Measurements from ENCODE around the gene PROK1. TPM values are rescaled to one million over a fixed set of nuclear protein-coding genes. Genes with fewer than 3 reads are reported as not detected.
A peak's percentile ranks its signal among the peaks of the same experiment; 100 is the strongest.

Gene PROK1
- total and polyA plus RNA-seq, 2 of the 4 experiments (the other 2 are of a cell fraction), result not detected

DNA sequence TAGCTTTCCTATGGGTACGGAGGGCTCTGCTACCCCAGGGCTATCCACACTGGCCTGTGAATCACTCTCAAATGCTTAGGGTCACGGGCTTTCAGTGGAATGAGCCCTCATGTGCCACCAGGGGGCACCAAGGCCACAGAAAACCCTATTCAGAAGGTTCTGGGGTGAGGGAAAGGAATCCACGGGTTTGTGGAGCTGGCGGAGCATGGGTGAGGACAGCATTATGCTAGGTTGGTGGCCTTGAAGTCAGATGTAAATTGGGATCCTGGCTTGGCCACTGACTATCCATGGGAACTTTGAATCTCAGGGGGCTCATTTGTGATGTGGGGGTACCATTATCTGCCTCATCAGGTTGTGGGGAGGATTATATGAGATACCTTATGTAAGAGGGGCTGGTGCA, 38.4 kb upstream of the PROK1 start:
- CTCF ChIA-PET, result interaction anchor here (0.6 to 2.5 kb wide), 9 partner anchors 9 to 209 kb away, joined by 3 to 29 read pairs (median 3); partner anchors contain the start of gene RBM15
- DNase-seq (peak; percentile 63), ATAC-seq (ENCODE audit: low read depth) (peak; percentile 84)
- in situ Hi-C loops (cut with MboI; ENCODE audit: low sequenced_read_pairs) (loop anchor here (5.0 to 10.0 kb wide), 3 partner anchors 50 to 208 kb away; no protein-coding TSS in a partner anchor), intact Hi-C loops (cut with micrococcal nuclease) (loop anchor here (1.0 to 2.0 kb wide), 3 partner anchors 48 to 210 kb away; no protein-coding TSS in a partner anchor), dilution Hi-C loops (cut with HindIII; ENCODE audit: low sequenced_read_pairs, unreplicated experiment) (no loop called here)
- no peak overlapping the region for H3K23ac ChIP-seq (ENCODE audit: low read depth, low read length)
- peaks cover 4 to 8% of the 10 kb centered on the region in 2 experiments; a peak in 3 of 4 replicates for H3K79me1 ChIP-seq (ENCODE audit: low read depth in 1 of 2, low read length in 2 of 2)
- peak overlapping the region; percentile 37 for H2AFZ ChIP-seq (replicated peaks; ENCODE audit: low read length, poor library complexity)
- H2AK9ac ChIP-seq (replicated peaks; ENCODE audit: low read depth, low read length, poor library complexity), result no peak overlapping the region
- H3K18ac ChIP-seq (ENCODE audit: low read depth, low read length), result no peak overlapping the region
- H3K9me1 ChIP-seq (ENCODE audit: insufficient read depth, low read length), result no peaks in the 10 kb centered on the region
- H3K4me3 ChIP-seq (ENCODE audit: insufficient read depth, low read depth, low read length), result no peak overlapping the region
- H2AK5ac ChIP-seq (ENCODE audit: low read depth, low read length), result no peak overlapping the region
- no peak overlapping the region for H2BK5ac ChIP-seq (ENCODE audit: low read depth, low read length, poor library complexity, severe bottlenecking)
- H3K4ac ChIP-seq (ENCODE audit: low read depth, low read length), result no peak overlapping the region
- BruUV-seq (replicated peaks), result no TSS peak
- no peaks in the 10 kb centered on the region for H3K36me3 ChIP-seq (ENCODE audit: control insufficient read depth, insufficient read depth, low read length)
- H4K20me1 ChIP-seq (ENCODE audit: insufficient read depth, low read length), result no peaks in the 10 kb centered on the region
- POLR2A ChIA-PET (ENCODE audit: unreplicated experiment), result no interaction called here
- 14% methylated on average over 2 of the region's 4 CpGs; no CpG with 5 or more reads in 1 of the 2 experiments for WGBS, 2 experiments (ENCODE audit: extremely low coverage in 2 of 2, insufficient read length in 1 of 2)
- H3K27me3 ChIP-seq (ENCODE audit: control insufficient read depth, insufficient read depth, low read length), result peaks cover 14% of the 10 kb centered on the region
- TF ChIP-seq MAZ (IDR thresholded peaks at IDR 0.05; ENCODE audit: borderline replicate concordance, low read depth, low read length) (no peak), CHD1 (IDR thresholded peaks at IDR 0.05; ENCODE audit: low read depth, low read length) (no peak), RCOR1 (IDR thresholded peaks at IDR 0.05; ENCODE audit: insufficient replicate concordance, low read length) (no peak), NFE2L2 (IDR thresholded peaks at IDR 0.05; ENCODE audit: low read depth, low read length) (no peak), RFX5 (IDR thresholded peaks at IDR 0.05; ENCODE audit: low read depth, low read length) (no peak), FOS (IDR thresholded peaks at IDR 0.05; ENCODE audit: low read depth, low read length) (no peak), MXI1 (IDR thresholded peaks at IDR 0.05; ENCODE audit: borderline replicate concordance, low read depth, low read length) (no peak), RAD21 (IDR thresholded peaks at IDR 0.05; ENCODE audit: low read length) (peak; percentile 79), MAFK (IDR thresholded peaks at IDR 0.05; ENCODE audit: low read depth, low read length) (no peak), SMC3 (IDR thresholded peaks at IDR 0.05; ENCODE audit: low read depth, low read length) (peak; percentile 90), CEBPB (IDR thresholded peaks at IDR 0.05; ENCODE audit: low read depth, low read length) (no peak), BHLHE40 (IDR thresholded peaks at IDR 0.05; ENCODE audit: low read depth, low read length) (0 out of 2 replicates have a peak, but pooled peaks have one; percentile 40), POLR2A (IDR thresholded peaks at IDR 0.05; ENCODE audit: low read depth, low read length) (no peak)
- TF ChIP-seq, protein P1, sequence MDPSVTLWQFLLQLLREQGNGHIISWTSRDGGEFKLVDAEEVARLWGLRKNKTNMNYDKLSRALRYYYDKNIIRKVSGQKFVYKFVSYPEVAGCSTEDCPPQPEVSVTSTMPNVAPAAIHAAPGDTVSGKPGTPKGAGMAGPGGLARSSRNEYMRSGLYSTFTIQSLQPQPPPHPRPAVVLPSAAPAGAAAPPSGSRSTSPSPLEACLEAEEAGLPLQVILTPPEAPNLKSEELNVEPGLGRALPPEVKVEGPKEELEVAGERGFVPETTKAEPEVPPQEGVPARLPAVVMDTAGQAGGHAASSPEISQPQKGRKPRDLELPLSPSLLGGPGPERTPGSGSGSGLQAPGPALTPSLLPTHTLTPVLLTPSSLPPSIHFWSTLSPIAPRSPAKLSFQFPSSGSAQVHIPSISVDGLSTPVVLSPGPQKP (IDR thresholded peaks at IDR 0.05; ENCODE audit: borderline replicate concordance, low read depth, low read length), result no peak
- TF ChIP-seq, protein P2, sequence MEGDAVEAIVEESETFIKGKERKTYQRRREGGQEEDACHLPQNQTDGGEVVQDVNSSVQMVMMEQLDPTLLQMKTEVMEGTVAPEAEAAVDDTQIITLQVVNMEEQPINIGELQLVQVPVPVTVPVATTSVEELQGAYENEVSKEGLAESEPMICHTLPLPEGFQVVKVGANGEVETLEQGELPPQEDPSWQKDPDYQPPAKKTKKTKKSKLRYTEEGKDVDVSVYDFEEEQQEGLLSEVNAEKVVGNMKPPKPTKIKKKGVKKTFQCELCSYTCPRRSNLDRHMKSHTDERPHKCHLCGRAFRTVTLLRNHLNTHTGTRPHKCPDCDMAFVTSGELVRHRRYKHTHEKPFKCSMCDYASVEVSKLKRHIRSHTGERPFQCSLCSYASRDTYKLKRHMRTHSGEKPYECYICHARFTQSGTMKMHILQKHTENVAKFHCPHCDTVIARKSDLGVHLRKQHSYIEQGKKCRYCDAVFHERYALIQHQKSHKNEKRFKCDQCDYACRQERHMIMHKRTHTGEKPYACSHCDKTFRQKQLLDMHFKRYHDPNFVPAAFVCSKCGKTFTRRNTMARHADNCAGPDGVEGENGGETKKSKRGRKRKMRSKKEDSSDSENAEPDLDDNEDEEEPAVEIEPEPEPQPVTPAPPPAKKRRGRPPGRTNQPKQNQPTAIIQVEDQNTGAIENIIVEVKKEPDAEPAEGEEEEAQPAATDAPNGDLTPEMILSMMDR (conservative IDR thresholded peaks at IDR 0.05; ENCODE audit: low read depth, low read length), result peak; percentile 75
- TF ChIP-seq, protein P3, sequence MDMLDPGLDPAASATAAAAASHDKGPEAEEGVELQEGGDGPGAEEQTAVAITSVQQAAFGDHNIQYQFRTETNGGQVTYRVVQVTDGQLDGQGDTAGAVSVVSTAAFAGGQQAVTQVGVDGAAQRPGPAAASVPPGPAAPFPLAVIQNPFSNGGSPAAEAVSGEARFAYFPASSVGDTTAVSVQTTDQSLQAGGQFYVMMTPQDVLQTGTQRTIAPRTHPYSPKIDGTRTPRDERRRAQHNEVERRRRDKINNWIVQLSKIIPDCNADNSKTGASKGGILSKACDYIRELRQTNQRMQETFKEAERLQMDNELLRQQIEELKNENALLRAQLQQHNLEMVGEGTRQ (IDR thresholded peaks at IDR 0.05; ENCODE audit: low read depth, low read length), result no peak
- H4K8ac ChIP-seq (ENCODE audit: low read depth in 2 of 2, low read length in 2 of 2), result no peak overlapping the region
- peaks cover 2% of the 10 kb centered on the region; the same call in 1 of the 2 replicates for H3K4me1 ChIP-seq (ENCODE audit: control insufficient read depth, insufficient read depth, low read length)
- H3K56ac ChIP-seq (ENCODE audit: extremely low read depth, insufficient read depth, low read length), result no peak overlapping the region
- H3K9ac ChIP-seq (ENCODE audit: low read depth, low read length), result no peak overlapping the region
- no peak overlapping the region for H2BK120ac ChIP-seq (ENCODE audit: low read depth, low read length)
- no peak overlapping the region for H4K5ac ChIP-seq (ENCODE audit: low read depth, low read length)
- no peak overlapping the region for H4K91ac ChIP-seq (ENCODE audit: insufficient read depth, low read depth, low read length)
- no peak overlapping the region for H3K14ac ChIP-seq (replicated peaks; ENCODE audit: low read depth, low read length)
- H3K4me2 ChIP-seq (ENCODE audit: low read depth, low read length), result no peak overlapping the region
- no peak overlapping the region for H2BK20ac ChIP-seq (ENCODE audit: low read depth, low read length)
- no peak overlapping the region for H3K27ac ChIP-seq (ENCODE audit: insufficient read depth, low read length)
- H3K9me3 ChIP-seq (ENCODE audit: control insufficient read depth, insufficient read depth, low read length), result no peaks in the 10 kb centered on the region
- H2BK15ac ChIP-seq (ENCODE audit: low read depth, low read length), result no peak overlapping the region
